OCI-LY1 (cell line): ENCODE data around the gene EWSR1.

ENCODE experiments used
- H2AFZ ChIP-seq: fragments of 200-600 bp; sonication (generic), shearing (Covaris generic); 2 replicates; pipeline ENCODE4 v1.6.0; 2014; ENCODE audit warnings: antibody characterized with exemption, mild to moderate bottlenecking, low read length
- H3F3A ChIP-seq: fragments of 200-600 bp; sonication (generic), shearing (Covaris generic); 2 replicates; pipeline ENCODE4 v1.6.0; 2014; ENCODE audit warnings: mild to moderate bottlenecking, antibody characterized with exemption, low read length, moderate library complexity; ENCODE audit not compliant: insufficient read depth
- H3K27ac ChIP-seq: fragments of 200-600 bp; sonication (generic); 2 replicates; pipeline ENCODE4 v1.5.1; 2014; ENCODE audit warnings: low read length, mixed run types, mild to moderate bottlenecking, low read depth; ENCODE audit not compliant: poor library complexity, severe bottlenecking
- H3K27me3 ChIP-seq: fragments of 200-600 bp; sonication (generic); 2 replicates; pipeline ENCODE4 v1.6.0; 2014; ENCODE audit warnings: antibody characterized with exemption, mild to moderate bottlenecking, low read length, moderate library complexity; ENCODE audit not compliant: insufficient read depth
- H3K36me3 ChIP-seq: fragments of 200-600 bp; sonication (generic); 2 replicates; pipeline ENCODE4 v1.6.1; 2014; ENCODE audit warnings: mild to moderate bottlenecking, antibody characterized with exemption, low read length, moderate library complexity, mixed read lengths; ENCODE audit not compliant: insufficient read depth
- H3K4me1 ChIP-seq: fragments of 200-600 bp; sonication (generic); 2 replicates; pipeline ENCODE4 v1.5.1; 2014; ENCODE audit warnings: mild to moderate bottlenecking, low read length, moderate library complexity; ENCODE audit not compliant: insufficient read depth, severe bottlenecking
- H3K4me2 ChIP-seq: fragments of 200-600 bp; sonication (generic), shearing (Covaris generic); 2 replicates; pipeline ENCODE4 v1.6.1; 2014; ENCODE audit warnings: low read length
- H3K4me3 ChIP-seq: fragments of 200-600 bp; sonication (generic); 2 replicates; pipeline ENCODE4 v1.5.1; 2014; ENCODE audit warnings: low read length, low read depth, mild to moderate bottlenecking, mixed read lengths; ENCODE audit not compliant: poor library complexity, severe bottlenecking
- H3K79me2 ChIP-seq: fragments of 200-600 bp; shearing (Covaris generic); 2 replicates; pipeline ENCODE4 v1.6.1; 2016; ENCODE audit warnings: mixed run types, low read length, mixed read lengths; ENCODE audit not compliant: insufficient read depth
- H3K9ac ChIP-seq: fragments of 200-600 bp; sonication (generic), shearing (Covaris generic); 2 replicates; pipeline ENCODE4 v1.6.1; 2014; ENCODE audit warnings: mild to moderate bottlenecking, low read length, mixed read lengths
- H3K9me2 ChIP-seq: fragments of 200-600 bp; sonication (generic), shearing (Covaris generic); 2 replicates; pipeline ENCODE4 v1.6.1; 2014; ENCODE audit warnings: low read depth, mild to moderate bottlenecking, low read length, mixed read lengths
- H3K9me3 ChIP-seq: fragments of 200-600 bp; shearing (Covaris generic); 2 replicates; pipeline ENCODE4 v1.6.1; 2014; ENCODE audit warnings: low read length, mixed read lengths
- H4K20me1 ChIP-seq: fragments of 200-600 bp; sonication (generic), shearing (Covaris generic); 2 replicates; pipeline ENCODE4 v1.6.0; 2016; ENCODE audit warnings: mild to moderate bottlenecking, low read length; ENCODE audit not compliant: insufficient read depth
- CTCF ChIP-seq: fragments of 200-600 bp; sonication (generic), shearing (Covaris generic); IDR thresholded peaks from 2 replicates; pipeline ENCODE4 v1.5.1; 2017; ENCODE audit warnings: mild to moderate bottlenecking, antibody characterized with exemption, low read length, moderate library complexity, mixed read lengths
- EZH2 ChIP-seq: fragments of 200-600 bp; sonication (generic), shearing (Covaris generic); IDR thresholded peaks from 2 replicates; pipeline ENCODE4 v1.8.0; 2017; ENCODE audit warnings: borderline replicate concordance, mixed run types, mild to moderate bottlenecking, antibody characterized with exemption, low read length, moderate library complexity, mixed read lengths

The EWSR1 gene

GRCh38 chr22:29311464-29312217 is 43.6 kb downstream of the EWSR1 start:
- H3K9ac ChIP-seq = no peak overlapping the region
- no peak overlapping the region for H3K4me3 ChIP-seq
- TF ChIP-seq EZH2 (no peak), CTCF (no peak)
- H3K9me3 ChIP-seq = no peaks in the 10 kb centered on the region
- H3K4me1 ChIP-seq = peaks cover under 1% of the 10 kb centered on the region
- no peaks in the 10 kb centered on the region for H4K20me1 ChIP-seq
- H3F3A ChIP-seq = no peaks in the 10 kb centered on the region
- no peaks in the 10 kb centered on the region for H3K9me2 ChIP-seq
- H3K36me3 ChIP-seq = no peaks in the 10 kb centered on the region
- no peak overlapping the region for H3K27ac ChIP-seq
- peaks cover 2% of the 10 kb centered on the region; the same call in 1 of the 2 replicates for H3K27me3 ChIP-seq
- H3K4me2 ChIP-seq = no peak overlapping the region
- H2AFZ ChIP-seq = no peak overlapping the region
- no peaks in the 10 kb centered on the region for H3K79me2 ChIP-seq

DNA sequence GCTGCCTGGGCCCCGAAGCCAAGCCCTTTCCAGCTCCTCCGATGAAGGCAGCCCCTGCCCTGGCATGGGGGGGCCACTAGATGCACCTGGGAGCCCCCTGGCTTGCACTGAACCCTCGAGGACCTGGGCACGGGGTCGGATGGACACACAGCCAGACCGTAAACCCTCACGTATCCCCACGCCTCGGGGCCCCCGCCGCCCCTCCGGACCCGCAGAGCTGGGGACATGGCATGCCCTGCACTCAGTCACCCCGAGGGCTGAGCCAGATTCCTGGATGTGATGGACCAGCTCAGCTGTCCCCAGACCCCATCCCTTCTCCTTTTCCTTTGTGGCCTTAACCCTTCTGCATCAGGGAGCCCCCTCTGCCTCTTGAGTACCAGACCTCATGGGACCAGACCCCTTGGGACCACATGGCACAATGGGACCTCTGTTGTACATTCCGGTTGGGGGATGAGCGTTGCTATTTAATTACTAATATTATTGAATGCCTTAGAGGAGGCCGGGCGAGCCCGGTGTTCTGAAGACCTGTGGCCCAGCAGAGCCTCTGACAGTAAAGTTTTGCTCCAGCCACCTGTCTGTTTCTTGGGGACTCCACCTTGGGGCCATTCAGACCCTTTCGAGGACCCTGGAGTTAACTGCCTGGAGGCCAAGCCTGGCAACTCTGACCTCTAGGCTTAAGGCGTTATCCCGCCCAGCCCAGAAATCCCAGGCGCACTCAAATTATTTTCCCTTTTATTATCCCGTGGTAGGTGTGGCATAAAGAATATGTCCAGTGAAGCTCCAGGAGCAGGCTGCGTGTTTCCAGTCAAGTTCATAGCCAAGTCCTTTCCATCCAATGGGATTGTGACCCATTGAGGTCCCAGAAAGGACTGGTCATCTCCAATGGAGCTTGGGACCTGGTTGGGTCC is 44.4 kb downstream of the EWSR1 start:
- TF ChIP-seq CTCF (no peak), EZH2 (no peak)
- H3K27me3 ChIP-seq = no peaks in the 10 kb centered on the region; the same call in 1 of the 2 replicates
- H2AFZ ChIP-seq = no peak overlapping the region
- no peaks in the 10 kb centered on the region for H3K4me1 ChIP-seq
- H3K9me2 ChIP-seq = no peaks in the 10 kb centered on the region
- H4K20me1 ChIP-seq = no peaks in the 10 kb centered on the region
- no peaks in the 10 kb centered on the region for H3K79me2 ChIP-seq
- H3K9ac ChIP-seq = no peak overlapping the region
- no peaks in the 10 kb centered on the region for H3K9me3 ChIP-seq
- no peaks in the 10 kb centered on the region for H3K36me3 ChIP-seq
- H3K27ac ChIP-seq = no peak overlapping the region
- no peaks in the 10 kb centered on the region for H3F3A ChIP-seq
- H3K4me3 ChIP-seq = no peak overlapping the region
- no peak overlapping the region for H3K4me2 ChIP-seq

DNA sequence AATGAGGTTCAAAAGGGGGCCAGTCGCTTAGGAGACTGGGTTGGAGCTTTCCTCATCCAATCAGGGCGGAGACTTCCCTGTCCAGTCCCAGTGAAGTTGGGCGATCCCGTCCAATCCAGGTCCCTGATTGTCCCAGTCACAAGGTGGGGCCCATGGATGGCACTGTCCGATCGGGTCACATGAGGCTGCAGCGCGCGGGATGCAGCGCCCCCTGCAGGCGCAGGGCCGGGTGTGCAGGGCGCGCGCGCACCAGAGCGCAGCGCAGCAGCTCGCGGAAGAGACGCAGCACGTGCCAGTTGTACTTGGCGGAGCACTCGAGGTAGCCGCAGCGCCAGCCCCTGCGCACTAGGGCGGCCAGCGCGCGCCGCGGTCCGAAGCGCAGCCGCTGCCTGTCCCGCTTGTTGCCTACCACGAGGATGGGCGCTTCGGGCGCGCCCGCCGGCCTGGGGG is 45.1 kb downstream of the EWSR1 start:
- H3K9me3 ChIP-seq = no peaks in the 10 kb centered on the region
- H3K4me2 ChIP-seq = no peak overlapping the region
- H3K4me3 ChIP-seq = no peak overlapping the region
- no peak overlapping the region for H2AFZ ChIP-seq
- H3K9ac ChIP-seq = no peak overlapping the region
- H4K20me1 ChIP-seq = no peaks in the 10 kb centered on the region
- H3K27me3 ChIP-seq = no peaks in the 10 kb centered on the region; the same call in 1 of the 2 replicates
- H3K9me2 ChIP-seq = no peaks in the 10 kb centered on the region
- H3F3A ChIP-seq = no peaks in the 10 kb centered on the region
- no peaks in the 10 kb centered on the region for H3K36me3 ChIP-seq
- no peak overlapping the region for H3K27ac ChIP-seq
- H3K4me1 ChIP-seq = no peaks in the 10 kb centered on the region
- TF ChIP-seq CTCF (peak; percentile 39), EZH2 (no peak)
- no peaks in the 10 kb centered on the region for H3K79me2 ChIP-seq
